Measurements from ENCODE around the gene PYGO2. TPM values are rescaled to one million over a fixed set of nuclear protein-coding genes. Genes with fewer than 3 reads are reported as not detected.
A peak's percentile ranks its signal among the peaks of the same experiment; 100 is the strongest.

The PYGO2 gene
- total RNA-seq, 5 donors from 2014 or later (not counting 1 experiment from before 2014, with no cell fraction given), result 36.0 to 70.8 (median 68.5) TPM

DNA sequence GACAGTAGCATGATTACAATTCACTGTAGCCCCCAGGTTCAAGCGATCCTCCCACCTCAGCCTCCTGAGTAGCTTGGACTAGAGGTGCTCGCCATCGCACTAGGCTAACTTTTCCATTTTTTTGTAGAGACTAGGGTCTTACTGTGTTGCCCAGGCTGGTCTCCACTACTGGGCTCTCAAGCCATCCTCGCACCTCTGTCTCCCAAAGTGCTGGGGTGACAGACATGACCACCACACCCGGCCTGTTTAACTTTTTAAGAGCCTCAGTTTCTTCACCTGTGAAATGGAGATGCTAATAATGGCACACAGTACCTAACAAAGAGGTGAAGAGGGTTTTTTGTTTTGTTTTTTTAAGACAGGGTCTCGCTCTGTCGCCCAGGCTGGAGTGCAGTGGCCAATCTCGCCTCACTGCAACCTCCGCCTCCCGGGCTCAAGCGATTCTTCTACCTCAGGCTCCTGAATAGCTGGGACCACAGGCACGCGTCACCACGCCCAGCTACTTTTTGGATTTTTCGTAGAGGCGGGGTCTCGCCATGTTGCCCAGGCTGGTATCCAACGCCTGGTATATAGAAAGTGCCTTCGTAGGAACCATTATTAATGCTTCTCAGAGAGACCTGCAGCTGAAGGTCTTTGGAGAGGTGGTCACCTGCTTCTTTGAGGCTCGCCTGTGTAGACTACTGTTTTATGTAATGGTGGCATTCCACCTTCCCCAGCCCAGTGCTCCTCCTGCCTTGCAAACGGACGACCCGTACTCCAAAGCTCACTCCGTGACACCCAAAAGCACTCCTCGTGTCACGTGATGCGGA is 25.6 kb downstream of the PYGO2 start:
- ChIA-PET POLR2A (interaction anchor here (0.5 to 1.4 kb wide), 5 partner anchors 18 to 550 kb away, joined by 4 to 23 read pairs (median 6); partner anchors contain the start of gene PBXIP1 (in 2 of the 2)), CTCF (interaction anchor here (1.0 to 1.7 kb wide), 9 partner anchors 17 to 376 kb away, joined by 3 to 14 read pairs (median 4); partner anchors contain the start of genes PBXIP1 (in 1 of the 2) and PYGO2 (in 1 of the 2))
- Histone ChIP-seq H3K27ac (ENCODE audit: low read length) (peak overlapping the region; percentile 97), H3K36me3 (ENCODE audit: control insufficient read depth in 2 of 2, extremely low read depth in 1 of 2, insufficient read depth in 1 of 2, low read length in 1 of 2) (peaks cover 1 to 4% of the 10 kb centered on the region in 2 donors), H3K27me3 (replicated peaks in 1 of 2; ENCODE audit: control insufficient read depth in 2 of 2, extremely low read depth in 1 of 2, insufficient read depth in 2 of 2, low read length in 1 of 2) (no peaks in the 10 kb centered on the region), H3K4me3 (ENCODE audit: control insufficient read depth in 1 of 2, extremely low read depth in 1 of 2, low read length in 1 of 2) (peak overlapping the region; percentile 75 to 96), H3K9me3 (no peaks in the 10 kb centered on the region), H3K4me1 (ENCODE audit: control insufficient read depth in 1 of 2, extremely low read depth in 1 of 2, insufficient read depth in 2 of 2, low read length in 2 of 2) (peaks cover 19 to 49% of the 10 kb centered on the region in 2 experiments)
- 15% methylated on average over 17 of the region's 27 CpGs for WGBS (ENCODE audit: insufficient coverage)
- peak overlapping the region; percentile 96 to 98 (median 97) for H3K4me3 Mint-ChIP-seq
- H3K9me3 Mint-ChIP-seq, result no peaks in the 10 kb centered on the region
- ATAC-seq (replicated peaks in 1 of 4) (no peak), DNase-seq (no peak)
- H3K27me3 Mint-ChIP-seq, result no peaks in the 10 kb centered on the region
- H3K4me1 Mint-ChIP-seq, result peaks cover 45 to 54% (median 51%) of the 10 kb centered on the region in 3 donors
- peak overlapping the region; percentile 97 to 99 for H3K27ac Mint-ChIP-seq
- peaks cover 3% of the 10 kb centered on the region for H3K36me3 Mint-ChIP-seq

DNA sequence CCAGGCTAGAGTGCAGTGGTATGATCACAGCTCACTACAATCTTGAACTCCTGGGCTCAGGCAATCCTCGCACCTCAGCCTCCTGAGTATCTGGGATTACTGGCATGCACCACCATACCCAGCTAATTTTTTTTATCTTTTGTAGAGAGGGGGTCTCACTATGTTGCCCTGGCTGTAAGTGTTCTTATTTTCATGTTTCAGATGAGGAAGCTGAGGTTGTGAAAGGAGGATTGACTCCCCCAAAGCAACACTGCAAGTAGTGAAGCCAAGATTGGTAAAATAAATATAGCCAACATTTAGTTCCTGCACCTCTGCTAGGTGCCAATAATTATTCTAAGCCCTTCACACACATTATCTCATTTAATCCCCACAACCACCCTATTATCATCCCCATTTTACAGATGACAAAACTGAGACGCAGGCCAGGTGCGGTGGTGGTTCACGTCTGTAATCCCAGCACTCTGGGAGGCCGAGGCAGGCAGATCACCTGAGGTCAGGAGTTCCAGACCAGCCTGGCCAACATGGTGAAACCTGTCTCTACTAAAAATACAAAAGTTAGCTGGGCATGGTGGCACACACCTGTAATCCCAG is 27.1 kb downstream of the PYGO2 start:
- H3K4me1 ChIP-seq (ENCODE audit: control insufficient read depth in 1 of 2, extremely low read depth in 1 of 2, insufficient read depth in 2 of 2, low read length in 2 of 2), result peaks cover 16 to 34% of the 10 kb centered on the region in 2 experiments
- H3K36me3 ChIP-seq (ENCODE audit: control insufficient read depth in 2 of 2, extremely low read depth in 1 of 2, insufficient read depth in 1 of 2, low read length in 1 of 2), result peaks cover 5 to 7% of the 10 kb centered on the region in 2 donors
- Mint-ChIP-seq H3K27ac (peak overlapping the region in 1 of 2 donors; percentile 23), H3K4me1 (peaks cover 34 to 43% (median 40%) of the 10 kb centered on the region in 3 donors), H3K9me3 (no peaks in the 10 kb centered on the region), H3K36me3 (peaks cover 7% of the 10 kb centered on the region), H3K27me3 (no peaks in the 10 kb centered on the region), H3K4me3 (peak overlapping the region in 2 of 3 donors; percentile 28 to 97)
- no peak overlapping the region for H3K27ac ChIP-seq (ENCODE audit: low read length)
- H3K9me3 ChIP-seq, result no peaks in the 10 kb centered on the region
- POLR2A ChIA-PET, result no interaction called here
- WGBS (ENCODE audit: insufficient coverage), result 94% methylated on average over 3 of the region's 5 CpGs
- ATAC-seq (replicated peaks in 1 of 4) (no peak), DNase-seq (no peak)
- H3K27me3 ChIP-seq (replicated peaks in 1 of 2; ENCODE audit: control insufficient read depth in 2 of 2, extremely low read depth in 1 of 2, insufficient read depth in 2 of 2, low read length in 1 of 2), result no peaks in the 10 kb centered on the region
- CTCF ChIA-PET, result interaction anchor here in 1 of 2 donors (0.8 kb wide), 1 partner anchor 83 kb away, joined by 3 read pairs; no protein-coding TSS in a partner anchor
- H3K4me3 ChIP-seq (ENCODE audit: control insufficient read depth in 1 of 2, extremely low read depth in 1 of 2, low read length in 1 of 2), result no peak overlapping the region

DNA sequence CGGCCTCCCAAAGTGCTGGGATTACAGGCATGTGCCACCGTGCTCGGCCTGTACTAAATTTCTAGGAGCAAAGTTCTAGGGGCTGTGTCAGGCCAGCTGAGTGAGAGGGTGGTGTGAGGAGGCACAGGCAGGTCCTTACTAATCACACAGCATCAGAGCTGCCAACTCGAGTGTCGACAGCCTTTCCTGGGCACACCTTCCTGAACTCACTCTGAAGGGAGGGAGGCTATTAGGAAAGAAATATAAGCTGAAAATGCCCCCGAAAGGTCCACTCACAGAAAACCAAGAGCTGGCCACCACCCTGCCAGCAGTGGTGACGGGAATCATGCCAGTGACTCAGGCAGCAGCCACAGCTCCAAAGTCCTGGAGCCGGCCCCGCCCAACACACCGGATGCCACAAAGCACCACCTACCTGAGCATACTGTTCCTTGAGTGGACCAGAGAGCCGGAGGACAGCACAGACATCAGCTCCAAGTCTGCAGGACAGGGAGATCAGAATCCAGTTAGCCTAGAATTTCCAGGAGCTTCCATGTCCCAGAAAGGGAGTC is 29.6 kb downstream of the PYGO2 start:
- no peaks in the 10 kb centered on the region for H3K27me3 Mint-ChIP-seq
- no peak overlapping the region for H3K27ac Mint-ChIP-seq
- 94% methylated on average over 3 of the region's 11 CpGs for WGBS (ENCODE audit: insufficient coverage)
- Histone ChIP-seq H3K27me3 (replicated peaks in 1 of 2; ENCODE audit: control insufficient read depth in 2 of 2, extremely low read depth in 1 of 2, insufficient read depth in 2 of 2, low read length in 1 of 2) (no peaks in the 10 kb centered on the region), H3K27ac (ENCODE audit: low read length) (no peak overlapping the region), H3K36me3 (ENCODE audit: control insufficient read depth in 2 of 2, extremely low read depth in 1 of 2, insufficient read depth in 1 of 2, low read length in 1 of 2) (peaks cover 5 to 26% of the 10 kb centered on the region in 2 donors), H3K9me3 (no peaks in the 10 kb centered on the region), H3K4me3 (ENCODE audit: control insufficient read depth in 1 of 2, extremely low read depth in 1 of 2, low read length in 1 of 2) (no peak overlapping the region), H3K4me1 (ENCODE audit: control insufficient read depth in 1 of 2, extremely low read depth in 1 of 2, insufficient read depth in 2 of 2, low read length in 2 of 2) (peaks cover 11 to 16% of the 10 kb centered on the region in 2 experiments)
- H3K36me3 Mint-ChIP-seq, result peaks cover 16% of the 10 kb centered on the region
- ChIA-PET POLR2A (no interaction called here), CTCF (no interaction called here)
- no peaks in the 10 kb centered on the region for H3K9me3 Mint-ChIP-seq
- H3K4me3 Mint-ChIP-seq, result no peak overlapping the region
- ATAC-seq (replicated peaks in 1 of 4) (no peak), DNase-seq (no peak)
- peaks cover 19 to 27% (median 24%) of the 10 kb centered on the region in 3 donors for H3K4me1 Mint-ChIP-seq

DNA sequence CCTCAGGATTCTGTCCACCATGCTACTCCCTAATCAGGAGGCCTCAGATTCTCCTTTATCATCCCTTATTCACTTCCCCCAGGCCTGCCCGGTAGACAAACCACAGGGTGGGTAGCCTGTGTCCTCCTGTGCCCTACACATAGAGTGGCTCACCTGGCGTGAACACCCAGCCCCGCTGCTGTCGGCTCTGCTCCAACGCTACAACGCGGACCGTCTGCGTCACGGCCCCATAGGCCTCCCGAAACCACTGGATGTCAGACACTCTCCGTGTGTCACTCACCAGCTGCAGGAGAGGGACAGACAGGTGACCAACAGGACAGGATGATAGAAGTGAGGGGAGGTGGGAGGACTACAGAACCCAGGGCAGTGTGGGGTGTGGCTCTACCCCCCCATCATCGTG is 35.4 kb downstream of the PYGO2 start:
- 85% methylated on average over 8 of the region's 13 CpGs for WGBS (ENCODE audit: insufficient coverage)

DNA sequence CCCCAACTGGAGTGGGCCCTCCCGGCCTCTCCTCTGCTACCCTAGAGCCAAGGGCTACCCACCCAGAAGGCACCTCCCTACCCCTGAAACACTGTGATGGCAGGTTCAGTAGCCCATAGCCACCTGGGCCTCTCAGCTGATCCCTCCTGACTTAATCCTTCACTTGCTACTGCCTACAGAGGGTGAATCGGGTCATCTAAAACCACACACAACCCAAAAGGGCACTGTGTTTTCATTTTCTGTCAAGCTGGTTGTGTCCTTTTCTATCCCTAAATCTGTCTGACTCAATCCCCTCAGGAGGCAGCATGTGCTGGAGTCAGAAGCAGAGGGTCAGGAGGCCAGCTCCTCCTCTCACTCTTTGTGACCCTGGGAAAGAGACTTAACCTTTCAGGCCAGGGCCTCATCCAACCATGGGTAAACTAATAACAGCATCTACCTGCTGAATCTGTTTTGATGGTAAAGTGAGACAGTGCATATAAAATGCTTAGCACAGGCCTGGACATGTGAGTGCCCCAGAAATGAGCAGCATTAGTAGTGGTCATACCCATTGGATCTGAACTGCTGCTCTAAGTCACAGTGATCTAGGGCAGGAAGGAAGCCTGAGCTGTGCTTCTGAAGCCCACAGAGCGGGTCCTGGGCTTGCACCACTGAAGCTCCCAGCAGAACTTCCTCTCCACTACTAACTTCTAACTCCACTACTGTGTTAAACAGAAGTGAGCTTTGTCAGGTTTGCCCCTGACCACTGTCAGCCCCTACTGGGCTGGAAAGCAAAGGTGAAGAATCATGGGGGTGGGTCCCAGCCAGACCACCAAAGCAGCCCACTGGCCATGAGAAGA is 36.0 kb downstream of the PYGO2 start:
- Mint-ChIP-seq H3K27ac (peak overlapping the region; percentile 16 to 65), H3K36me3 (peaks cover 51% of the 10 kb centered on the region), H3K9me3 (no peaks in the 10 kb centered on the region), H3K4me3 (no peak overlapping the region), H3K27me3 (no peaks in the 10 kb centered on the region), H3K4me1 (peaks cover 7 to 12% (median 12%) of the 10 kb centered on the region in 3 donors)
- Histone ChIP-seq H3K4me1 (ENCODE audit: control insufficient read depth in 1 of 2, extremely low read depth in 1 of 2, insufficient read depth in 2 of 2, low read length in 2 of 2) (peaks cover 2 to 15% of the 10 kb centered on the region in 2 experiments), H3K4me3 (ENCODE audit: control insufficient read depth in 1 of 2, extremely low read depth in 1 of 2, low read length in 1 of 2) (no peak overlapping the region), H3K27me3 (replicated peaks in 1 of 2; ENCODE audit: control insufficient read depth in 2 of 2, extremely low read depth in 1 of 2, insufficient read depth in 2 of 2, low read length in 1 of 2) (no peaks in the 10 kb centered on the region), H3K27ac (ENCODE audit: low read length) (no peak overlapping the region), H3K36me3 (ENCODE audit: control insufficient read depth in 2 of 2, extremely low read depth in 1 of 2, insufficient read depth in 1 of 2, low read length in 1 of 2) (peaks cover 10 to 64% of the 10 kb centered on the region in 2 donors), H3K9me3 (no peaks in the 10 kb centered on the region)
- ATAC-seq (replicated peaks in 1 of 4) (peak in 2 of 4 experiments; percentile 43 to 48), DNase-seq (no peak)
- 100% methylated on average over 2 of the region's 3 CpGs for WGBS (ENCODE audit: insufficient coverage)
- ChIA-PET POLR2A (no interaction called here), CTCF (no interaction called here)

More for the DNA sequence above, 35.4 kb downstream of the PYGO2 start:
- H3K9me3 Mint-ChIP-seq, result no peaks in the 10 kb centered on the region
- H3K9me3 ChIP-seq, result no peaks in the 10 kb centered on the region
- H3K27ac Mint-ChIP-seq, result peak overlapping the region in 1 of 2 donors; percentile 65
- peaks cover 7 to 12% (median 12%) of the 10 kb centered on the region in 3 donors for H3K4me1 Mint-ChIP-seq
- DNase-seq (no peak), ATAC-seq (replicated peaks in 1 of 4) (no peak)
- no peaks in the 10 kb centered on the region for H3K27me3 Mint-ChIP-seq
- ChIA-PET CTCF (no interaction called here), POLR2A (no interaction called here)
- peaks cover 2 to 15% of the 10 kb centered on the region in 2 experiments for H3K4me1 ChIP-seq (ENCODE audit: control insufficient read depth in 1 of 2, extremely low read depth in 1 of 2, insufficient read depth in 2 of 2, low read length in 2 of 2)
- peaks cover 15 to 66% of the 10 kb centered on the region in 2 donors for H3K36me3 ChIP-seq (ENCODE audit: control insufficient read depth in 2 of 2, extremely low read depth in 1 of 2, insufficient read depth in 1 of 2, low read length in 1 of 2)
- H3K4me3 ChIP-seq (ENCODE audit: control insufficient read depth in 1 of 2, extremely low read depth in 1 of 2, low read length in 1 of 2), result no peak overlapping the region
- H3K27me3 ChIP-seq (replicated peaks in 1 of 2; ENCODE audit: control insufficient read depth in 2 of 2, extremely low read depth in 1 of 2, insufficient read depth in 2 of 2, low read length in 1 of 2), result no peaks in the 10 kb centered on the region
- H3K4me3 Mint-ChIP-seq, result no peak overlapping the region
- H3K27ac ChIP-seq (ENCODE audit: low read length), result no peak overlapping the region
- peaks cover 51% of the 10 kb centered on the region for H3K36me3 Mint-ChIP-seq

Measured in T-cell (primary cell).